Aorta (tissue), 5 donors: ENCODE results near the gene GLB1L2. TPM values are rescaled to one million over a fixed set of nuclear protein-coding genes. Genes with fewer than 3 reads are reported as not detected.

ENCODE experiments used
- ATAC-seq: fragments of 200-7000 bp; cut with Tn5 transposase; one replicate; pipeline ENCODE4 v1.9.1; 2022; ENCODE audit warnings: moderate library complexity; ENCODE audit not compliant: low FRiP score
- DNase-seq, 2 donors: peaks; one replicate each; pipeline ENCODE4 v3.0.0-alpha.2; 2020
- H3K27ac ChIP-seq, 2 donors: one replicate each; pipeline ENCODE4 v1.5.1; 2013; ENCODE audit warnings: low read length in 2 of 2, mild to moderate bottlenecking in 2 of 2, moderate library complexity in 2 of 2, control low read depth in 1 of 2, inconsistent platforms in 1 of 2, low read depth in 1 of 2
- H3K27me3 ChIP-seq, 2 donors: one replicate each; pipeline ENCODE4 v1.6.1; 2013; ENCODE audit warnings: control low read depth in 1 of 2, low read length in 1 of 2, mild to moderate bottlenecking in 1 of 2, moderate library complexity in 1 of 2; ENCODE audit not compliant: insufficient read depth in 2 of 2, control insufficient read depth in 1 of 2
- H3K36me3 ChIP-seq, 2 donors: one replicate each; pipeline ENCODE4 v1.6.1; 2013; ENCODE audit warnings: control low read depth in 1 of 2, low read length in 1 of 2, mild to moderate bottlenecking in 1 of 2; ENCODE audit not compliant: insufficient read depth in 2 of 2, control insufficient read depth in 1 of 2
- H3K4me1 ChIP-seq, 2 donors: one replicate each; pipeline ENCODE4 v1.6.1; 2013; ENCODE audit warnings: low read length in 2 of 2, control low read depth in 1 of 2, mild to moderate bottlenecking in 1 of 2, moderate library complexity in 1 of 2; ENCODE audit not compliant: insufficient read depth in 2 of 2, control insufficient read depth in 1 of 2
- H3K4me3 ChIP-seq, 2 donors: one replicate each; pipeline ENCODE4 v1.5.1; 2013; ENCODE audit warnings: low read length in 2 of 2, control low read depth in 1 of 2, mild to moderate bottlenecking in 1 of 2
- H3K9me3 ChIP-seq: one replicate; pipeline ENCODE4 v1.6.1; 2013; ENCODE audit warnings: mild to moderate bottlenecking, low read length; ENCODE audit not compliant: control insufficient read depth
- WGBS, 2 donors: extraction: QIAGEN DNeasy Blood & Tissue Kit; methylation state at CpG; one replicate each; pipeline ENCODE4 v1.1.7; 2013; 5-methylcytosine and 5-hydroxymethylcytosine counted together
- intact Hi-C, 2 donors: fragments of 100-400 bp; cut with DNase I; formaldehyde crosslinking; loops; one replicate each; pipeline versions ENCODE4 v1.14.2 to v1.15.0; 2022
- polyA plus RNA-seq, 2 donors: library from polyadenylated mRNA; stranded (reverse); fragments of 200-250 nt; gene quantifications; one replicate each; pipeline ENCODE4 v1.2.3, GENCODE V29; 2013
- total RNA-seq, 2 donors: library from RNA; stranded (reverse); fragmentation: NEBNext Ultra II Directional; extraction: Animal tissue kit (Norgen Biotek cat#: 25700); gene quantifications; one replicate each; pipeline ENCODE4 v1.2.1, GENCODE V29; 2021
- donor health status: healthy with polysubstance abuse.
- donor health status: Bipolar disorder and iron deficiency.
- donor health status: DM: no; HTN: no; CAD: no.
- donor health status: DM: no; HTN: no; CAD: no.
- donor health status: DM: yes; HTN: yes; CAD: no.

GLB1L2 gene
- total and polyA plus RNA-seq, 4 donors = 0.94 to 2.2 (median 1.5) TPM; not detected in 1

GRCh38 chr11:134388590-134388989, 56.8 kb downstream of the GLB1L2 start:
- H3K27ac ChIP-seq = no peak overlapping the region
- no peaks in the 10 kb centered on the region for H3K27me3 ChIP-seq
- H3K4me3 ChIP-seq = no peak overlapping the region
- no peaks in the 10 kb centered on the region for H3K36me3 ChIP-seq
- no peaks in the 10 kb centered on the region for H3K4me1 ChIP-seq
- 91 to 96% methylated on average over 4 of the region's 4 CpGs for WGBS, 2 donors
- ATAC-seq (no peak), DNase-seq (no peak)
- intact Hi-C loops = no loop called here
- no peaks in the 10 kb centered on the region for H3K9me3 ChIP-seq

- Histone ChIP-seq H3K4me3 (no peak overlapping the region), H3K9me3 (no peaks in the 10 kb centered on the region), H3K4me1 (no peaks in the 10 kb centered on the region), H3K27me3 (no peaks in the 10 kb centered on the region), H3K36me3 (no peaks in the 10 kb centered on the region), H3K27ac (no peak overlapping the region)
- intact Hi-C loops = no loop called here
- 93% methylated on average over 25 of the region's 25 CpGs for WGBS, 2 donors
- ATAC-seq (no peak), DNase-seq (no peak)
Observed at GRCh38 chr11:134389464-134390180, 57.8 kb downstream of the GLB1L2 start.

- no peak for ATAC-seq
- DNase-seq = no peak
- Histone ChIP-seq H3K4me1 (no peaks in the 10 kb centered on the region), H3K27ac (no peak overlapping the region), H3K9me3 (no peaks in the 10 kb centered on the region), H3K27me3 (no peaks in the 10 kb centered on the region), H3K4me3 (no peak overlapping the region), H3K36me3 (no peaks in the 10 kb centered on the region)
- intact Hi-C loops = no loop called here
- WGBS, 2 donors = 87 to 90% methylated on average over 15 of the region's 15 CpGs
Observed at GRCh38 chr11:134390706-134391569, 59.1 kb downstream of the GLB1L2 start.

- no peak for ATAC-seq
Observed at GRCh38 chr11:134391656-134392055, 59.9 kb downstream of the GLB1L2 start.

GRCh38 chr11:134392953-134393615, 61.3 kb downstream of the GLB1L2 start:
- Histone ChIP-seq H3K4me1 (no peaks in the 10 kb centered on the region), H3K36me3 (no peaks in the 10 kb centered on the region), H3K9me3 (no peaks in the 10 kb centered on the region), H3K27me3 (no peaks in the 10 kb centered on the region), H3K27ac (no peak overlapping the region), H3K4me3 (no peak overlapping the region)
- WGBS, 2 donors = 88 to 92% methylated on average over 21 of the region's 21 CpGs
- no peak for DNase-seq
- intact Hi-C loops = no loop called here
- no peak for ATAC-seq

More at GRCh38 chr11:134391656-134392055, 59.9 kb downstream of the GLB1L2 start:
- Histone ChIP-seq H3K36me3 (no peaks in the 10 kb centered on the region), H3K4me1 (no peaks in the 10 kb centered on the region), H3K27ac (no peak overlapping the region), H3K27me3 (no peaks in the 10 kb centered on the region), H3K9me3 (no peaks in the 10 kb centered on the region), H3K4me3 (no peak overlapping the region)
- intact Hi-C loops = no loop called here
- WGBS, 2 donors = 94 to 95% methylated on average over 13 of the region's 13 CpGs
- DNase-seq = no peak

GRCh38 chr11:134393638-134394037, 61.9 kb downstream of the GLB1L2 start:
- 59 to 69% methylated on average over 14 of the region's 14 CpGs for WGBS, 2 donors

GRCh38 chr11:134394311-134394710, 62.5 kb downstream of the GLB1L2 start:
- no peak overlapping the region for H3K4me3 ChIP-seq

More at GRCh38 chr11:134393638-134394037, 61.9 kb downstream of the GLB1L2 start:
- H3K36me3 ChIP-seq = no peaks in the 10 kb centered on the region
- H3K4me1 ChIP-seq = no peaks in the 10 kb centered on the region
- no peak for DNase-seq
- ATAC-seq = no peak
- H3K4me3 ChIP-seq = no peak overlapping the region
- intact Hi-C loops = no loop called here
- no peak overlapping the region for H3K27ac ChIP-seq
- H3K27me3 ChIP-seq = no peaks in the 10 kb centered on the region
- no peaks in the 10 kb centered on the region for H3K9me3 ChIP-seq

GRCh38 chr11:134395002-134395401, 63.2 kb downstream of the GLB1L2 start:
- intact Hi-C loops = no loop called here
- H3K27ac ChIP-seq = no peak overlapping the region
- 62 to 78% methylated on average over 12 of the region's 12 CpGs for WGBS, 2 donors
- no peak for ATAC-seq
- no peak overlapping the region for H3K4me3 ChIP-seq
- no peaks in the 10 kb centered on the region for H3K36me3 ChIP-seq
- no peaks in the 10 kb centered on the region for H3K4me1 ChIP-seq
- no peaks in the 10 kb centered on the region for H3K9me3 ChIP-seq
- no peak for DNase-seq
- no peaks in the 10 kb centered on the region for H3K27me3 ChIP-seq

More at GRCh38 chr11:134394311-134394710, 62.5 kb downstream of the GLB1L2 start:
- Histone ChIP-seq H3K9me3 (no peaks in the 10 kb centered on the region), H3K36me3 (no peaks in the 10 kb centered on the region), H3K27ac (no peak overlapping the region), H3K4me1 (no peaks in the 10 kb centered on the region), H3K27me3 (no peaks in the 10 kb centered on the region)
- no peak for DNase-seq
- 83 to 85% methylated on average over 10 of the region's 10 CpGs for WGBS, 2 donors
- intact Hi-C loops = no loop called here
- ATAC-seq = no peak
